Breast epithelium (tissue), 3 donors: ENCODE results near the gene CLEC5A.

Experiments
- POLR2A ChIP-seq: fragments of 450-650 bp; IDR thresholded peaks from one replicate; pipeline ENCODE4 v1.6.1; 2016; ENCODE audit warnings: antibody characterized with exemption, mild to moderate bottlenecking, moderate library complexity
- TF ChIP-seq, protein P1 (sequence below), 3 donors: fragments of 450-650 bp; IDR thresholded peaks; one replicate each; pipeline ENCODE4 v1.5.1; 2016 to 2017; ENCODE audit warnings: antibody characterized with exemption in 3 of 3, mild to moderate bottlenecking in 3 of 3, moderate library complexity in 3 of 3

DNA sequence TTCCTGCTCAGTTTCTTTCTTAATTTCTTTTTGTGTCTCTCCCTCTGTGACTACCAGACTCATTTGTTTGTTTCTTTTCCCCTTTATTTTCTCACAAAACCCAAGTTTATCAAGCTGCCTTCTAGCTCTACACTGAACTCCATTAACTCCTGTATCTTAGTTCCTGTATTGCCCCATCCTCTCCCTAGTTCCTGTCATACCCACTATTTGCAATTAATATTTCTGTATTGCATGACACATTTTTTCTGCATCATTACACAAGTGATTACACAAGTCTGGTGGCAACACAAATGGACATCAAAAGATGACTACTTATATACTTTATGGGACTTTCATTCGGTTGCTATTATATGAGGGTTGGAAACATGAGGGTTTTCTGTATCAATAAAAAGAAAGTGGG is 57.5 kb downstream of the CLEC5A start:
- TF ChIP-seq, protein P1, sequence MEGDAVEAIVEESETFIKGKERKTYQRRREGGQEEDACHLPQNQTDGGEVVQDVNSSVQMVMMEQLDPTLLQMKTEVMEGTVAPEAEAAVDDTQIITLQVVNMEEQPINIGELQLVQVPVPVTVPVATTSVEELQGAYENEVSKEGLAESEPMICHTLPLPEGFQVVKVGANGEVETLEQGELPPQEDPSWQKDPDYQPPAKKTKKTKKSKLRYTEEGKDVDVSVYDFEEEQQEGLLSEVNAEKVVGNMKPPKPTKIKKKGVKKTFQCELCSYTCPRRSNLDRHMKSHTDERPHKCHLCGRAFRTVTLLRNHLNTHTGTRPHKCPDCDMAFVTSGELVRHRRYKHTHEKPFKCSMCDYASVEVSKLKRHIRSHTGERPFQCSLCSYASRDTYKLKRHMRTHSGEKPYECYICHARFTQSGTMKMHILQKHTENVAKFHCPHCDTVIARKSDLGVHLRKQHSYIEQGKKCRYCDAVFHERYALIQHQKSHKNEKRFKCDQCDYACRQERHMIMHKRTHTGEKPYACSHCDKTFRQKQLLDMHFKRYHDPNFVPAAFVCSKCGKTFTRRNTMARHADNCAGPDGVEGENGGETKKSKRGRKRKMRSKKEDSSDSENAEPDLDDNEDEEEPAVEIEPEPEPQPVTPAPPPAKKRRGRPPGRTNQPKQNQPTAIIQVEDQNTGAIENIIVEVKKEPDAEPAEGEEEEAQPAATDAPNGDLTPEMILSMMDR (IDR thresholded peaks at IDR 0.05), result no peak
- TF ChIP-seq POLR2A, result no peak
